Measurements from ENCODE around the gene KDM4B.

Gene KDM4B

DNA sequence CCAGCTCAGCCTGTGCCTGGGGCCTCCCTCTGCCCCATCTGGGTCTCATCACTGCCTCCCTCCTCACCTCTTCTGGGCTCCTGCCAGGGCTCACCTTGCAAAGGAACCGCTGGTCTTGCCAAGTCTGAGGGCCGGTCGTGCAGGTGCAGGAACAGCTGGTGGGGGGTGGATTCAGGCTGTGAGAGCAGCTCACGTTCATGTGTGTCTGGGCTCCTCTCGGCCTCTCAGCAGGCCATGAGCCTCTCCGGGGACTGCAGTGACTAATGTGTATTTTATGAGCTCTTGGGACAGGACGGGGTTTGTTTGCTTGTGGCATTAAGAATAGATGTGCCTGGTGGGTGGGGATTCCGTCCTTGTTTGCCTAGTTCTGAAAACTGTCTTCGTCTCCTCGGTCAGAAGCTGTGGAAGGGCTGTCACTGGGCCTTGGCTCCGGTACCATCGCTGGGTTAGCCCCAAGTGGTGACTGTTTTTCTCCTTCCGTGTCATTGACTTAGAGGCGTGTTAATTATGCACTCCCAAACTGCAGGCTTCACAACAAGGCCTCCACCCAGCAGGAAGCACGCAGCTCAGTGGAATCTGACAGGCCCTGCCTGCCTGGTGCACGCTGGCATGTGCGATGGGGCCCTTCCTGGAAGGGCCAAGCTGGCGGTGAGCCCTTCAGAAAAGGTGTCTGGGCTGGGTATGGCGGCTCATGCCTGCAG, 77.6 kb downstream of the KDM4B start:
- CTCF ChIA-PET = interaction anchor here (0.6 to 6.8 kb wide), 13 partner anchors 13 to 576 kb away, joined by 3 to 151 read pairs (median 4); partner anchors contain the start of genes SAFB and SAFB2
- H3K4me3 ChIP-seq (ENCODE audit: low read depth, low read length) = no peak overlapping the region
- DNase-seq (ENCODE audit: low read depth, low spot score) = no peak
- POLR2A ChIA-PET = interaction anchor here (0.6 kb wide), 1 partner anchor 522 kb away, joined by 4 read pairs; no protein-coding TSS in a partner anchor
- TF ChIP-seq, protein P1, sequence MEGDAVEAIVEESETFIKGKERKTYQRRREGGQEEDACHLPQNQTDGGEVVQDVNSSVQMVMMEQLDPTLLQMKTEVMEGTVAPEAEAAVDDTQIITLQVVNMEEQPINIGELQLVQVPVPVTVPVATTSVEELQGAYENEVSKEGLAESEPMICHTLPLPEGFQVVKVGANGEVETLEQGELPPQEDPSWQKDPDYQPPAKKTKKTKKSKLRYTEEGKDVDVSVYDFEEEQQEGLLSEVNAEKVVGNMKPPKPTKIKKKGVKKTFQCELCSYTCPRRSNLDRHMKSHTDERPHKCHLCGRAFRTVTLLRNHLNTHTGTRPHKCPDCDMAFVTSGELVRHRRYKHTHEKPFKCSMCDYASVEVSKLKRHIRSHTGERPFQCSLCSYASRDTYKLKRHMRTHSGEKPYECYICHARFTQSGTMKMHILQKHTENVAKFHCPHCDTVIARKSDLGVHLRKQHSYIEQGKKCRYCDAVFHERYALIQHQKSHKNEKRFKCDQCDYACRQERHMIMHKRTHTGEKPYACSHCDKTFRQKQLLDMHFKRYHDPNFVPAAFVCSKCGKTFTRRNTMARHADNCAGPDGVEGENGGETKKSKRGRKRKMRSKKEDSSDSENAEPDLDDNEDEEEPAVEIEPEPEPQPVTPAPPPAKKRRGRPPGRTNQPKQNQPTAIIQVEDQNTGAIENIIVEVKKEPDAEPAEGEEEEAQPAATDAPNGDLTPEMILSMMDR (IDR thresholded peaks at IDR 0.05; ENCODE audit: insufficient read depth, low read length, missing control alignments) = no peak

DNA sequence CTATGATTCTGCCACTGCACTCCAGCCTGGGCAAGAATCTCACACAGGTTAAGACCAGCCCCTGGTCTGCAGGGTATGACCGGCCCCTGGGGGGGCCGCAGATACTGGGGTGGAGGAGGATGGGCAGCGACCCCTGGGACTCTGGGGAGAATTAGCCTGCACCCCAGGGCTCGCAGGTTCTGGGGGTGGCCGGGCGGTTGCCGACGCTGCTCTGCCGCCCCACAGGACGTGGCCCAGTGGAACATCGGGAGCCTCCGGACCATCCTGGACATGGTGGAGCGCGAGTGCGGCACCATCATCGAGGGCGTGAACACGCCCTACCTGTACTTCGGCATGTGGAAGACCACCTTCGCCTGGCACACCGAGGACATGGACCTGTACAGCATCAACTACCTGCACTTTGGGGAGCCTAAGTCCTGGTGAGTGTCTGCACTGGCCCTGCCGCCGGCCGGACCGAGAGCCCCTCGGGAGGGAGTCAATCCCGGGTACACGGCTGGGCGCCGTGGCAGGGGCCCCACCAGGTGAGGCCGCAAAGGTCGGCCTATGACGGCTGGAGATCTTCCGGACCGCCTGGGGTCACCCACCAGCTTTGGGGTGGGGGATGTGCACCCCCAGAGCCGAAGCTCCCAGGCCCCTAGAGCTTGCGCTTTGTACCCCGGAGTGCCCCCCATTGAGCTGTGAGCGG, 78.5 kb downstream of the KDM4B start:
- POLR2A ChIA-PET = interaction anchor here (0.6 kb wide), 1 partner anchor 521 kb away, joined by 4 read pairs; no protein-coding TSS in a partner anchor
- TF ChIP-seq, protein P1 (IDR thresholded peaks at IDR 0.05; ENCODE audit: insufficient read depth, low read length, missing control alignments) = no peak
- CTCF ChIA-PET = interaction anchor here (0.7 to 6.8 kb wide), 15 partner anchors 13 to 640 kb away, joined by 3 to 151 read pairs (median 5); partner anchors contain the start of genes SAFB and SAFB2
- DNase-seq (ENCODE audit: low read depth, low spot score) = no peak
- H3K4me3 ChIP-seq (ENCODE audit: low read depth, low read length) = no peak overlapping the region

DNA sequence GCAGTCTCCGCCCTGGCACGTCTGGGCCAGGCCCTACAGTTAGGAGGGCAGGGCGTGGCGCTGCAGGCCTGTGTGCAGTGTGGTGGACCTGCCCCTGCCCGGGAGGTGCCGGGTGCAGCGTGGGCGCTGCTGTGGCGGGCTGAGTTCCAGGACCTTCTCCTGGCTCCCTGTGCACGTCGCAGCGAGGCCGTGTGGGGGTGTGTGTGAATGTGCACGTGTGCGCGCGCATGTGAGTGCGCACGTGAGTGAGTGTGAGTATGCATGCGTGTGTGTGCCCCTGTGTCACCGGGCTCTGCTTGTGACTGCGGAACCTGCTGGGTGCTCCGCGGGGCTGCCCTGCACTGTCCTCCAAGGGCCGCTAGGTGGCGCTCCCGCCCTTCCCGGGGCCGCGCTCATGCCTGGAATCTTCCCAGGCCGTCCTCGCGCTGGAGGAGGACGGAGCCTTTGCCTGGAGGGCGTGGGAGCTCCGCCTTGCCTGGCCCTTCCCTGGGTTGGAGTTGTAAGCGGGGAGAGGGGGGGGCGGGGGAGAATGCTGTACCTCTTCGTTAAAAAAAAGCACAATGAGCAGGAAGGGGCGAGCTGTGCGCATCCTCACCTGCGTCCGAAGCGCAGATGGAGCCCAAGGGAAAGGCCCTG, 79.3 kb downstream of the KDM4B start:
- no peak overlapping the region for H3K4me3 ChIP-seq (ENCODE audit: low read depth, low read length)
- POLR2A ChIA-PET = no interaction called here
- CTCF ChIA-PET = interaction anchor here (0.6 to 6.8 kb wide), 31 partner anchors 12 to 639 kb away, joined by 3 to 151 read pairs (median 4); partner anchors contain the start of genes SAFB and SAFB2
- DNase-seq (ENCODE audit: low read depth, low spot score) = no peak
- TF ChIP-seq, protein P1 (IDR thresholded peaks at IDR 0.05; ENCODE audit: insufficient read depth, low read length, missing control alignments) = peak; percentile 100

DNA sequence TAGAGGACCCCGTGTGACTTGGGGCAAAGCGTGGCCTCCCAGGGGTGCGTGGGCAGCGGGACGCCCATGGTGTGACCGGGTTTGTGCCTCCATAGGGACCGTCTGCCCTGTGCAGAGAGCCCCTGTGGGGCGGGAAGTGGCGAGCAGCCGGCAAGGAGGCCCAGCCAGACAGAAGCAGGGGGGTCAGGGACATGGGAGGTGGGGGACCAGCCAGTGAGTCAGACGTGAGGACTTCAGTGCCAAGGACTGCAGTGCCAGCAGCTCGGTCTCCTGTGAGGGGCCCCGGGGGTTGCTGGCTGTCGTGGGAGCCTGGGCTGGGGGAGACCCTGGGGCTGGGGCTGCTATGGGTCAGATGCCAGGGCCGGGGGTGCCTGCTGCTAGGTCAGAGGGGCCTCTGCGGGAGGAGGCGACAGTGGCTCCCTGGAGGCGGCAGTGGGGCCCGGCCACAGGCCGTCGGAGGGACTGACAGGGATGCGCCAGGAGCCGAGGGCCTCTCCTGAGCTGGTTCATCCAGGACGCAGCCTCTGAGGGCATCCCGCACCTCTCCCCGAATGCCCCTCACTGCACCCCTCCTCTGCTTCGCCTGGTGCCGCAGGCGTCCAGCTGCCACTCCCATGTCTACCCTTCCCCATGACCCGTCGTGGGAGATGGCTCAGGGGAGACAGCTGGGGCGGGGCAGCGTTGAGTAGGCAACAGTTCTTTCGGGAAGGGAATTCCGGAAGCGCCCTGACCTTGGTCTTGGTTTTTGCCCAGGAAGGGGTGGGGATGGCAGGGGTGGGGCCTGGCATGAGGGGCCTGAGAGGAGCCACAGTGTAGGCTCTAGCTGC, 80.0 kb downstream of the KDM4B start:
- no peak for DNase-seq (ENCODE audit: low read depth, low spot score)
- no peak overlapping the region for H3K4me3 ChIP-seq (ENCODE audit: low read depth, low read length)
- CTCF ChIA-PET = interaction anchor here (0.6 to 6.8 kb wide), 30 partner anchors 11 to 638 kb away, joined by 3 to 151 read pairs (median 4); partner anchors contain the start of genes SAFB and SAFB2
- POLR2A ChIA-PET = interaction anchor here (0.7 kb wide), 1 partner anchor 12 kb away, joined by 3 read pairs; no protein-coding TSS in a partner anchor
- TF ChIP-seq, protein P1 (IDR thresholded peaks at IDR 0.05; ENCODE audit: insufficient read depth, low read length, missing control alignments) = no peak

- DNase-seq (ENCODE audit: low read depth, low spot score) = no peak
- ChIA-PET POLR2A (interaction anchor here (0.7 kb wide), 1 partner anchor 12 kb away, joined by 3 read pairs; no protein-coding TSS in a partner anchor), CTCF (interaction anchor here (1.2 to 6.8 kb wide), 11 partner anchors 10 to 531 kb away, joined by 3 to 151 read pairs (median 5); no protein-coding TSS in a partner anchor)
- no peak overlapping the region for H3K4me3 ChIP-seq (ENCODE audit: low read depth, low read length)
- TF ChIP-seq, protein P1 (IDR thresholded peaks at IDR 0.05; ENCODE audit: insufficient read depth, low read length, missing control alignments) = no peak
These were observed 80.6 kb downstream of the KDM4B start for GRCh38 chr19:5049561-5049960.

All from AG04449 (cell line).